OCI-LY7 (cell line): Measurements from ENCODE around the gene PIP4P1. TPM values are rescaled to one million over a fixed set of nuclear protein-coding genes. Genes with fewer than 3 reads are reported as not detected.

Experiments
- BruUV-seq: library from RNA; stranded (reverse); fragments of 400-500 nt; replicated peaks from 2 replicates; lab custom pipeline; 2021; lab: Mats Ljungman, UMichigan
- CTCF ChIA-PET: fragments of 300-600 bp; sonication (Branson Sonifier 250); formaldehyde crosslinking; loops from one replicate; lab custom pipeline; 2022; ENCODE audit warnings: antibody characterized with exemption; ENCODE audit not compliant: unreplicated experiment; lab: Charles Lee
- POLR2A ChIA-PET: fragments of 300-600 bp; sonication (Branson Sonifier 250); formaldehyde crosslinking; loops from one replicate; lab custom pipeline; 2022; ENCODE audit warnings: antibody characterized with exemption; lab: Charles Lee
- DNase-seq: peaks from one replicate; pipeline ENCODE4 v3.0.0-alpha.2; 2015; ENCODE audit warnings: low spot score
- H2AFZ ChIP-seq: fragments of 200-600 bp; sonication (generic), shearing (Covaris generic); 2 replicates; pipeline ENCODE4 v1.6.1; 2014; ENCODE audit warnings: mild to moderate bottlenecking, antibody characterized with exemption, low read length, moderate library complexity
- H3K27ac ChIP-seq: fragments of 200-600 bp; sonication (generic); 2 replicates; pipeline ENCODE4 v1.5.1; 2014; ENCODE audit warnings: mixed run types, low read depth, mild to moderate bottlenecking, moderate library complexity, low read length, inconsistent platforms; ENCODE audit not compliant: poor library complexity, severe bottlenecking
- H3K36me3 ChIP-seq: fragments of 200-600 bp; sonication (generic); 2 replicates; pipeline ENCODE4 v1.6.1; 2014; ENCODE audit warnings: mild to moderate bottlenecking, antibody characterized with exemption, low read length, moderate library complexity, mixed read lengths; ENCODE audit not compliant: insufficient read depth
- H3K4me1 ChIP-seq: fragments of 200-600 bp; sonication (generic); 2 replicates; pipeline ENCODE4 v1.5.1; 2014; ENCODE audit warnings: mild to moderate bottlenecking, low read length; ENCODE audit not compliant: insufficient read depth, poor library complexity, severe bottlenecking
- H3K4me2 ChIP-seq: fragments of 200-600 bp; sonication (generic); 2 replicates; pipeline ENCODE4 v1.6.1; 2014; ENCODE audit warnings: mild to moderate bottlenecking, low read length
- H3K4me3 ChIP-seq: fragments of 200-600 bp; sonication (generic); 2 replicates; pipeline ENCODE4 v1.5.1; 2014; ENCODE audit warnings: mild to moderate bottlenecking, low read depth, low read length; ENCODE audit not compliant: poor library complexity, severe bottlenecking
- H3K79me2 ChIP-seq: fragments of 200-600 bp; sonication (generic); 2 replicates; pipeline ENCODE4 v1.6.1; 2016; ENCODE audit warnings: low read depth, mild to moderate bottlenecking, low read length, moderate library complexity, mixed read lengths; ENCODE audit not compliant: insufficient read depth
- H3K9me2 ChIP-seq: fragments of 200-600 bp; sonication (generic); 2 replicates; pipeline ENCODE4 v1.6.1; 2016; ENCODE audit warnings: mild to moderate bottlenecking, low read length, mixed read lengths; ENCODE audit not compliant: insufficient read depth
- H3K9me3 ChIP-seq: fragments of 200-600 bp; sonication (generic); 2 replicates; pipeline ENCODE4 v1.6.1; 2014; ENCODE audit warnings: mild to moderate bottlenecking, mixed run types, low read length, mixed read lengths
- H4K20me1 ChIP-seq: fragments of 200-600 bp; sonication (generic); 2 replicates; pipeline ENCODE4 v1.6.1; 2014; ENCODE audit warnings: mild to moderate bottlenecking, antibody characterized with exemption, low read length, moderate library complexity, mixed read lengths; ENCODE audit not compliant: insufficient read depth
- EZH2phosphoT487 ChIP-seq: fragments of 200-600 bp; sonication (generic); IDR thresholded peaks from 2 replicates; pipeline ENCODE4 v1.6.1; 2018; ENCODE audit warnings: low read depth, borderline replicate concordance, mild to moderate bottlenecking, mixed run types, antibody characterized with exemption, low read length, moderate library complexity, mixed read lengths
- intact Hi-C: fragments of 100-400 bp; cut with micrococcal nuclease; formaldehyde crosslinking; loops from one replicate; pipeline ENCODE4 v1.10.0; 2022; ENCODE audit not compliant: unreplicated experiment
- total RNA-seq, 2 experiments: library from RNA; depleted of rRNA in 1 of 2; stranded (reverse); fragments of >200 nt in 1 of 2; shearing (Covaris generic) in 1 of 2; gene quantifications; 2 replicates each; pipeline ENCODE4 v1.2.3, GENCODE V29; 2014 to 2022
- TF ChIP-seq, protein P1 (sequence below): fragments of 200-600 bp; sonication (generic); conservative IDR thresholded peaks from 2 replicates; pipeline ENCODE4 v1.5.1; 2014; ENCODE audit warnings: mild to moderate bottlenecking, antibody characterized with exemption, low read length, moderate library complexity, mixed read lengths

PIP4P1 gene
- total RNA-seq, 2 experiments from 2014 or later: 26.9 to 44.7 TPM

- BruUV-seq: TSS peak; percentile 69
- Histone ChIP-seq H3K79me2 (no peaks in the 10 kb centered on the region; the same call in 1 of the 2 replicates), H3K4me3 (peak within 1 kb of the TSS; percentile 77), H3K9me2 (no peaks in the 10 kb centered on the region), H3K4me2 (peak within 1 kb of the TSS; percentile 79), H4K20me1 (no peaks in the 10 kb centered on the region), H2AFZ (peak within 1 kb of the TSS; percentile 77), H3K4me1 (peaks cover 37% of the 10 kb centered on the region), H3K27ac (peak within 1 kb of the TSS; percentile 48), H3K9me3 (no peaks in the 10 kb centered on the region), H3K36me3 (peaks cover 1% of the 10 kb centered on the region; the same call in 1 of the 2 replicates)
- POLR2A ChIA-PET: interaction anchor here (0.5 to 3.6 kb wide), 14 partner anchors 11 to 129 kb away, joined by 3 to 20 read pairs (median 4); partner anchors contain the start of genes APEX1, OSGEP and PARP2
- CTCF ChIA-PET: interaction anchor here (0.9 kb wide), 1 partner anchor 10 kb away, joined by 3 read pairs; no protein-coding TSS in a partner anchor
- intact Hi-C loops: loop anchor here (1.0 to 2.0 kb wide), 5 partner anchors 48 to 196 kb away; partner anchors contain the start of genes PARP2, PIP4P1 and PNP
- TF ChIP-seq, protein P1, sequence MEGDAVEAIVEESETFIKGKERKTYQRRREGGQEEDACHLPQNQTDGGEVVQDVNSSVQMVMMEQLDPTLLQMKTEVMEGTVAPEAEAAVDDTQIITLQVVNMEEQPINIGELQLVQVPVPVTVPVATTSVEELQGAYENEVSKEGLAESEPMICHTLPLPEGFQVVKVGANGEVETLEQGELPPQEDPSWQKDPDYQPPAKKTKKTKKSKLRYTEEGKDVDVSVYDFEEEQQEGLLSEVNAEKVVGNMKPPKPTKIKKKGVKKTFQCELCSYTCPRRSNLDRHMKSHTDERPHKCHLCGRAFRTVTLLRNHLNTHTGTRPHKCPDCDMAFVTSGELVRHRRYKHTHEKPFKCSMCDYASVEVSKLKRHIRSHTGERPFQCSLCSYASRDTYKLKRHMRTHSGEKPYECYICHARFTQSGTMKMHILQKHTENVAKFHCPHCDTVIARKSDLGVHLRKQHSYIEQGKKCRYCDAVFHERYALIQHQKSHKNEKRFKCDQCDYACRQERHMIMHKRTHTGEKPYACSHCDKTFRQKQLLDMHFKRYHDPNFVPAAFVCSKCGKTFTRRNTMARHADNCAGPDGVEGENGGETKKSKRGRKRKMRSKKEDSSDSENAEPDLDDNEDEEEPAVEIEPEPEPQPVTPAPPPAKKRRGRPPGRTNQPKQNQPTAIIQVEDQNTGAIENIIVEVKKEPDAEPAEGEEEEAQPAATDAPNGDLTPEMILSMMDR: no peak
- TF ChIP-seq EZH2phosphoT487: no peak
- peak; percentile 76 for DNase-seq
Measured at GRCh38 chr14:20412876-20413743, 48.1 kb downstream of the PIP4P1 start, which contains the start of gene TEP1. TEP1 (minus strand) TSS chr14:20413501; CDS start chr14:20408439, 5,062 bp downstream.

DNA sequence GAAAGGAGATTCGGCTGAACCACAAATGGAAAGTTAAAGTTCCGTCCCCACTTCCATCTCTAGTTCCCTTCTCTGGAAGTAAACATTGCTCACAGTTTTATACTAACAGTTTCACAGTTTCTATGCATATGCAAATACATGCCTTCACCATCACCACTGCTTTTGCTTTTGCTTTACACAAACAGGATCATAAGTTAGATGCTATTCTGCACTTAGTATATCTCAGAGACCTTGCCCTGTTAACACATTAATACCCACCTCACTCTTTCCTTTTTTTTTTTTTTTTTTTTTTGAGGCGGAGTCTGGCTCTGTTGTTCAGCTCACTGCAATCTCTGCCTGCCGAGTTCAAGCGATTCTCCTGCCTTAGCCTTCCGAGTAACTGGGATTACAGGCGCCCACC is 48.8 kb downstream of the PIP4P1 start:
- no peaks in the 10 kb centered on the region for H4K20me1 ChIP-seq
- BruUV-seq: no TSS peak
- H3K9me3 ChIP-seq: no peaks in the 10 kb centered on the region
- H3K9me2 ChIP-seq: no peaks in the 10 kb centered on the region
- no peaks in the 10 kb centered on the region; the same call in 1 of the 2 replicates for H3K79me2 ChIP-seq
- DNase-seq: peak; percentile 30
- peaks cover 8% of the 10 kb centered on the region; the same call in 1 of the 2 replicates for H3K36me3 ChIP-seq
- H3K4me3 ChIP-seq: peak overlapping the region; percentile 77
- intact Hi-C loops: loop anchor here (2.0 kb wide), 3 partner anchors 48 to 196 kb away; partner anchors contain the start of gene PIP4P1
- ChIA-PET POLR2A (interaction anchor here (0.5 to 3.6 kb wide), 9 partner anchors 43 to 130 kb away, joined by 3 to 20 read pairs (median 4); partner anchors contain the start of genes APEX1 and PARP2), CTCF (no interaction called here)
- peak overlapping the region; percentile 79 for H3K4me2 ChIP-seq
- H2AFZ ChIP-seq: peak overlapping the region; percentile 77
- H3K27ac ChIP-seq: peak overlapping the region; percentile 48
- TF ChIP-seq, protein P1: no peak
- no peak for TF ChIP-seq EZH2phosphoT487
- H3K4me1 ChIP-seq: peaks cover 35% of the 10 kb centered on the region
